HFF-Myc (cell line): ENCODE measurements around the gene DUS1L.

Experiments used
- DNase-seq: peaks from one replicate; pipeline ENCODE4 v3.0.0-alpha.2; 2011; ENCODE audit warnings: low read depth; ENCODE audit errors: extremely low read depth
- H3K4me3 ChIP-seq: replicated peaks from 2 replicates; pipeline ENCODE4 v1.5.1; 2011; ENCODE audit warnings: low read depth, mild to moderate bottlenecking, control low read depth, low read length
- CTCF ChIP-seq: IDR thresholded peaks from 2 replicates; pipeline ENCODE4 v1.5.1; 2012; ENCODE audit warnings: mild to moderate bottlenecking, low read depth, low read length, control low read depth; ENCODE audit errors: missing control alignments

Gene DUS1L

GRCh38 chr17:82086941-82087906 is 21.6 kb upstream of the DUS1L start:
- DNase-seq = no peak
- no peak overlapping the region for H3K4me3 ChIP-seq
- no peak for TF ChIP-seq CTCF

- no peak for TF ChIP-seq CTCF
- DNase-seq = no peak
- no peak overlapping the region for H3K4me3 ChIP-seq
Observed at GRCh38 chr17:82085931-82086764, 20.5 kb upstream of the DUS1L start.

GRCh38 chr17:82085031-82085861 is 19.6 kb upstream of the DUS1L start:
- H3K4me3 ChIP-seq = no peak overlapping the region
- TF ChIP-seq CTCF = no peak
- DNase-seq = no peak

- no peak overlapping the region for H3K4me3 ChIP-seq
- no peak for DNase-seq
- TF ChIP-seq CTCF = no peak
Observed at GRCh38 chr17:82084373-82085030, 18.9 kb upstream of the DUS1L start.

GRCh38 chr17:82083533-82084359 is 18.1 kb upstream of the DUS1L start:
- TF ChIP-seq CTCF = no peak
- DNase-seq = no peak
- H3K4me3 ChIP-seq = no peak overlapping the region
